H1 (cell line): ENCODE results near the gene GPR162. TPM values are rescaled to one million over a fixed set of nuclear protein-coding genes. Genes with fewer than 3 reads are reported as not detected.

Experiments used
- CHD2 ChIP-seq: IDR thresholded peaks from 2 replicates; pipeline ENCODE4 v1.6.1; 2012; ENCODE audit warnings: low read length, improper control_type of control experiment
- CHD7 ChIP-seq: fragments of 300-600 bp; sonication (generic); IDR thresholded peaks from 2 replicates; pipeline ENCODE4 v1.7.1; 2012; ENCODE audit warnings: low read length, moderate library complexity, mild to moderate bottlenecking, inconsistent platforms; ENCODE audit not compliant: insufficient replicate concordance
- CTBP2 ChIP-seq: IDR thresholded peaks from 2 replicates; pipeline ENCODE4 v1.7.0; 2011; ENCODE audit warnings: borderline replicate concordance, mild to moderate bottlenecking, moderate library complexity, mixed read lengths, low read length; ENCODE audit not compliant: insufficient read depth, insufficient read length
- E2F6 ChIP-seq: IDR thresholded peaks from 2 replicates; pipeline ENCODE4 v1.6.1; 2012; ENCODE audit warnings: inconsistent platforms
- KDM1A ChIP-seq: fragments of 200-600, 300-600 bp; sonication (generic); IDR thresholded peaks from 2 replicates; pipeline ENCODE4 v1.7.1; 2016; ENCODE audit warnings: mild to moderate bottlenecking, low read length, borderline replicate concordance
- KDM4A ChIP-seq: IDR thresholded peaks from one replicate; pipeline ENCODE4 v1.7.1; 2012; ENCODE audit warnings: low read depth, mild to moderate bottlenecking, moderate library complexity, low read length, inconsistent platforms; ENCODE audit not compliant: severe bottlenecking
- NRF1 ChIP-seq: IDR thresholded peaks from 2 replicates; pipeline ENCODE4 v1.6.1; 2011; ENCODE audit warnings: mild to moderate bottlenecking, low read depth, low read length, improper control_type of control experiment
- SAP30 ChIP-seq: fragments of 300-600 bp; sonication (generic); IDR thresholded peaks from 2 replicates; pipeline ENCODE4 v1.7.1; 2012; ENCODE audit warnings: low read length, moderate library complexity, mild to moderate bottlenecking, inconsistent platforms; ENCODE audit not compliant: insufficient read depth, insufficient replicate concordance
- SP2 ChIP-seq: IDR thresholded peaks from 2 replicates; pipeline ENCODE4 v1.6.1; 2012; ENCODE audit warnings: mild to moderate bottlenecking, low read length, inconsistent platforms
- SRF ChIP-seq: IDR thresholded peaks from 2 replicates; pipeline ENCODE4 v1.6.1; 2011; ENCODE audit warnings: mild to moderate bottlenecking, low read depth, low read length, moderate library complexity
- polyA plus RNA-seq, 7 experiments: library from polyadenylated mRNA; depleted of rRNA in 3 of 7; stranded (reverse) in 5 of 7; unstranded in 2 of 7; fragments of >200 nt in 5 of 7; fragments of 200-250 nt in 2 of 7; gene quantifications; 1 replicate in 5 of 7; 2 replicates in 1 of 7; 4 replicates in 1 of 7; pipeline versions ENCODE4 v1.2.1 to v1.2.3, GENCODE V29; 2011 to 2013; ENCODE audit warnings: missing spikeins in 2 of 7, mixed read lengths in 2 of 7
- total RNA-seq: library from RNA; stranded (reverse); fragmentation: NEBNext Ultra II Directional; extraction: Animal tissue kit (Norgen Biotek cat#: 25700); gene quantifications from 2 replicates; pipeline ENCODE4 v1.2.1, GENCODE V29; 2021

The GPR162 gene
- total and polyA plus RNA-seq, 2 of the 8 experiments (the other 6 are each of a cell fraction or from before 2014, with no cell fraction given): 7.3 to 8.8 TPM

GRCh38 chr12:6829536-6830220 lies 8.1 kb downstream of the GPR162 start (continued):
- TF ChIP-seq SAP30 (peak; percentile 11), CHD7 (no peak), E2F6 (no peak), CHD2 (no peak), KDM4A (no peak), SRF (no peak), CTBP2 (no peak), NRF1 (no peak), SP2 (no peak), KDM1A (no peak)
